Activated CD4-positive, alpha-beta T cell treated with anti-CD3 and anti-CD28 coated beads, Interleukin-2, Interleukin-6, amounts not matched to agents 100 ng/mL and 50 ng/mL, durations not matched to agents 16 hours and 8 hours (primary cell): ENCODE measurements around the gene TBR1.

ENCODE experiments used
- DNase-seq: peaks from one replicate; pipeline ENCODE4 v3.0.0-alpha.2; 2020

Gene TBR1

DNA sequence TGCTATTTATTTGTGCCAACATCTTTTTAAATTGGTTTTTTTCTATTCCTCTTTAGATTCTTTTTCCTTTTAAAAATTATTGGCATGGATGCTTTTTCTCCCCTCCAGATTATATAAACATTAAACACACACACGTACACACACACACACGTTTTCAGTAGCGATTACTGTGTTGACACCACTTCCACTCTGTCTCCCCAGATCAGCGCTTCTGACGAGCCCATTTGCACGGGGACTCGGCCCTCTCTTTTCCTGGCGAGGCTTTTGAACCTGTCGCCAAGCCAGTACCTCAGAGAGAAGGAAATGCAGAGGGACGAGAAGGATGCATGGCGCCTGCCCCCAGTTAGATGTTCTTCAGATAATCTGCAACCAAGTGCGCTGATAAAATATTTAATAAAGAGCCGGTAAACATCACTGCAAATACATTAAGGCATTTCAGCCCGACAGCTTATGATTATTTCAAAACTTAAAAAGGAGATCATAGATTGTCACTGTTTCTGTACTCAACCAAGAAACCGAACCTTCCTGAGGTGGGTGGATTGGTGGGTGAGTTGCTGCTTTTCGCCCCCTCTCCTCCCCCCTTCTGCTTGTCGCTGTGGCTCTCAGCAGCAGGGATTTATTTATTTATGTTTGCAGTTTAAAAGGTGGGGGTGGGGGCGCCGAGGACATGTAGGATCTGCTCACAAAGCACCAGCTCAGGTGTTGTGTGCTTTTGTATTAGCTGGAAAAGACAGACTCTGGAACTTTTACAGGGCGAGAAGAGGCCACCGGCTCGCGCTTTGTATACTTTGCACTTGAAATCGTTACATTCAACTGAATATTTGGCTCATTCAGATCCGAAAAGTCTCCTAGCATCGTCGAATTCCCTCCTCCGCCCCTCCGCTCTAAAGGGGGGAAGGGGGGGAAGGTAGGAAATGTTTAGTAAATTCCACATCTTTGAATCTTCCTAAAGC is 787 bp upstream of the TBR1 start:
- DNase-seq, result no peak

DNA sequence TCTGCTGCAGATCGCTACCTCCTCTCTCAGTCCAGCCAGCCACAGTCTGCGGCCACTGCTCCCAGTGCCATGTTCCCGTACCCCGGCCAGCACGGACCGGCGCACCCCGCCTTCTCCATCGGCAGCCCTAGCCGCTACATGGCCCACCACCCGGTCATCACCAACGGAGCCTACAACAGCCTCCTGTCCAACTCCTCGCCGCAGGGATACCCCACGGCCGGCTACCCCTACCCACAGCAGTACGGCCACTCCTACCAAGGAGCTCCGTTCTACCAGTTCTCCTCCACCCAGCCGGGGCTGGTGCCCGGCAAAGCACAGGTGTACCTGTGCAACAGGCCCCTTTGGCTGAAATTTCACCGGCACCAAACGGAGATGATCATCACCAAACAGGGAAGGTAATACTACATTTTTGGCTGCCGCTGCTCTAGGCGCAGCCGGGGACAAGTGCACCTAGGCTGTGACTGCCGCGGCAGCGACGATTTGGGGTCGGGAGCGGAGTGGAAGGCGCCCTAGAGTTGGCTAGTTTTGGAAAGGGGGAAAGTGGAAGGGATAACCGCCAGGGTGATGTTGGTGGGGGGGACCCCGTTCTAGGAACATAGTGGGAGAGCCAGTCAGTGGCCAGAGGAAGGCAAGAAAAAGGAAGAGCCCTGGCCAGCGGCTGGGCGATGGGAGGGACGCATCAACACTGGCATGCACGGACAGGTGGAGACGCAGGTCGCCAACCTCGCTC is 776 bp downstream of the TBR1 start:
- no peak for DNase-seq

DNA sequence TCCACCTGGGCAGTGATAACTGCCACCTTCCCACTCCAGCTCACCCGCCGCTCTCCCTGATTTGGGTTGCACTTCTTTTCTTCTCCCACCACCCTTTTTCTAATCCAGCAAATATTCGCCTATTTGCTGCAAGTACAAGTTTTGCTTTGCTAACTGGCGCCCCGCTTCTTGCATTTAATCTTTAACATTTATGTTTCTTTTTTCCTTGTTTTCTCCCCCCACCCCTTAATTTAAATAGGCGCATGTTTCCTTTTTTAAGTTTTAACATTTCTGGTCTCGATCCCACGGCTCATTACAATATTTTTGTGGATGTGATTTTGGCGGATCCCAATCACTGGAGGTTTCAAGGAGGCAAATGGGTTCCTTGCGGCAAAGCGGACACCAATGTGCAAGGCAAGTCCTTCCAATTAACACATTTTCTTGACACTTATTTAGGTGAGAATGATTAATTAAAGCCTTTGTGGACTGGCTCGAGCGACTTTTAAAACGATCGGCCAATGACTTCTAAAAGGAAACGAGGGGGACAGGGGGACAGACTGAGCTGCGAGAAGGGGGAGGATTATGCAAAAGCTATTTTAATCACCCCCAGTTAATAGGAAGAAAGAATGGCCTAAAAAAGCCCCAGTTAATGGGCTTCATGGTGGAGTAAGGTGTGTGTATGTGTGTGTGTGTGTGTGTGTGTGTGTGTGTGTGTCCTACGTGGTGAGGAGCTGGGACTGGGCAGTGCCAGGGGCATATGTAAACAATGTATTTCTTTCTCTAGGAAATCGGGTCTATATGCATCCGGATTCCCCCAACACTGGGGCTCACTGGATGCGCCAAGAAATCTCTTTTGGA is 1.6 kb downstream of the TBR1 start:
- DNase-seq, result no peak

DNA sequence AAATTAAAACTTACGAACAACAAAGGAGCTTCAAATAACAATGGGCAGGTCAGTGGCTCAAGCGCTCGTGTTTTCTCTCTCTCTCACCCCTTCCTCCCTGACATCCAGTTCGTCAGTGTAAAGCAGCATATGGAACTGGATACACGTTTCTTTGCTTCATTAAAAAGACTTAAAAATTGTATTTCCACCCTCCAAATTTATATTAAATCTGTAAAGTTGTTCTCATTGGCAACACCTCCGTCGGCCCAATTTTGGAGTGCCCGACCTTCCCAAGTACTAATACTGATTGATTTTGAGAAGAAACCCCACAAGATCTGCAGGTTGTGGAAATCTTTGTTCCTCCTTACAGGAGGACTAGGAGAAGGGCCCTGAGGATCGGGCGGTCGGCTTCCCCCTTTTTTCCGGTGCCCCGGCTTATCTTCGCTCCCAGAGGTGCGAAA is 2.2 kb downstream of the TBR1 start:
- no peak for DNase-seq

DNA sequence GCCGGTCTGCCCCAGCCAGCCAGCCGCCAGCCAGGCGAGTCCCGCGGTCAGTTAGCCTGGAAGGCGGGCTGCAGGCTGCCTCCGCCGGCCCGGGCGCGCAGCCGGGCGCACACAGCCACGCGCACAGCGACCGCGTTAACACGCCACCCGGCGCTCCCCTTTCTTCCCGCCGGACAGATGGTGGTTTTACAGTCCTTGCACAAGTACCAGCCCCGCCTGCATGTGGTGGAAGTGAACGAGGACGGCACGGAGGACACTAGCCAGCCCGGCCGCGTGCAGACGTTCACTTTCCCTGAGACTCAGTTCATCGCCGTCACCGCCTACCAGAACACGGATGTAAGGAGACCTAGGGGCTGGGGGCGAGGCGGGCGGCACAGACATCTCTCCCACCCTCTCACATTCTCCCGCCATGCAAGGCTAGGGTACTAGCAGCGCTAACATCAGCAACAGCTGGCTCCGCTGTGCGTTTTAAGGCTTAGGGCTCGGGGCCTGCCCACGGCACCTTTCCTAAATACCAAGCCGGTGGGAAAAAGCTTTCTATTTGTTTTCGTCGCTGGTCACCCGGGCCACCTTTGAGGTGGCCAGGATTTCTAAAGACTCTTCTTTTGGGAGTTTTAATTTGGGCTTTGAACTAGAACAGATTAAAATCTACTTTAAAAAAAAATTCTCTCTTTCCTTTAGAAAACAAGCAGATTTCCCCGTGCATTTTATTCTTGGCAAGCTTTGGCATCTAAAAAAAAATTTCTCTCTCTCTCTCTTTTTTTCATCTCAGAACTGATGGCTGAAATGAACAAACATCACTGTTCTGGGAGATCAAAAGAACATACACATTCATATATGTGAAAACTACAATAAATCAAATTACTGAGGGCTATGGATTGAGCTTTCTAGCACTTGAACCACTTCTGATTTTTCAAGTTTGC is 2.9 kb downstream of the TBR1 start:
- no peak for DNase-seq

DNA sequence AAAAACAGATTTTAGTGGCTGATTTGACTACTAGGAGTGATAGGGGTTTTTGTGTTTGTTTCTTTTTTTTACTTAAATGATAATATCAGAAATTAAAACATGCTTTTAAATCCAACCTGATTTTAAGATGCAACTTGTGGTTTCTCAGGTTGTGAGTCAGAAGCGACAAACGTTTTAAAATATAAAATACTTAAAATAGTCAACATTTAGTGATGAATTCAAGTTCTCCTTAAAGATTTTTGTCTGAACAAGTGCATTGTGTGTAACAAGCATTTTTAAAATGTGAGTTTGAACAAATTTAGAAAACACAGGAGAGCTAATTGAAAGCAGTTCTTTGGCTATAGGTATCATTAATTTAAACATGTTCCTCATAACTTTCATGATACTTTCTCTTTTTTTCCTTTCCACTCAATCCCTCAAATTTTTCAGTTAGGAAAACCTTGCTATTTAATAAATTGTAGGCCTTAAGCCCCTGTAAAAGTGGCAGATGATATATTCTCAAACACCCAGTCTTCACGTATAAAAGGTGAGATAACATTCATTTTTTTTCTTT is 3.6 kb downstream of the TBR1 start:
- DNase-seq, result no peak

DNA sequence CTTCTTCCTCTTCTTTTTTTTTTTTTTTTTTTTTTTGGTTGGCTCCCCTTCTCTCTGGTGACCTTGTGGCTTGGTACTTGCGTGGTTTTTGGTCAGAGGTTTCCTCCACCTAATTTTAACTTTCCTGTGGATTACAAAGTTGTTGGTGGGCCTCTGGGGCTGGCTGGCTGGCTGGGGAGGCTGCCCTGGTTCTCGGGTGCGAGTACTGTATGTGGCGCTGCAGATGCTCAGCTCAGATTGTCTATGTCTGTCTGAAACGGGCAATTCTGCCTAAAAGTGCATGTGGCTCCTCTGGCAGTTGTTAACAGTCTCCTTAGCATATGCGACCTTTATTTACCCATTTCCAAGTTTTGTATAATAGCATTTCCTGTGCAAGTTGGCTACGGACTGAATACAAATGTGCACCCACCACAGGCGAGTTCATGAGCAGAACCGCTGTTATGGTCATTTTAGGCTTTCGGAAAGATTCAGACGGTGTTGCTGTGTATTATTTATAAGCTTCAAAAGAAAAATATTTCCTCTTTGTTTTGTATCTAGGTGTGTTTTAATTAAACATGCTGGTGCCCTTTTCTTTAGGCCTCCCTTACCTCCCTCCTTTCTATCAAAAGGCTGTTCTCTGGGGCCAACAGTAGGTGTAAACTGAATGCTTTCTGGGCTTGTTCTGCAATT is 4.4 kb downstream of the TBR1 start:
- no peak for DNase-seq

DNA sequence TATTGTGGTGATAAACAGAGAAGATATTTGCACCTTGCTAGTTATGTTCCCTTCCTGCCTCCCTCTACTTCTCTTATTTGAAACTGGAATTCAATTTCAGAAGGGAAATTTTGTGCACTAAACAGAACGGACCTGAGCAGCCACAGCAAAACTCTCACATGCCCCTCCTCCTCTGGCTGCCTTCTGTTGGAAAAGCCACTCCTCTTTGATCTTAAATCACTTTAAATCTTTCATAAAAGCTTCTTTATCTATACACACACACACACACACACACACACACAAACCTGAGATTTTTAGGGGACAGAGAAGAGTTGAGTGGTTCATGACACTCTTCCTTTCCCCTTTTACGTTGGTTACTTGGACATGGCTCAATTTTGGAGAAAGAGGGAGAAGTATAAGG is 5.6 kb downstream of the TBR1 start:
- no peak for DNase-seq

DNA sequence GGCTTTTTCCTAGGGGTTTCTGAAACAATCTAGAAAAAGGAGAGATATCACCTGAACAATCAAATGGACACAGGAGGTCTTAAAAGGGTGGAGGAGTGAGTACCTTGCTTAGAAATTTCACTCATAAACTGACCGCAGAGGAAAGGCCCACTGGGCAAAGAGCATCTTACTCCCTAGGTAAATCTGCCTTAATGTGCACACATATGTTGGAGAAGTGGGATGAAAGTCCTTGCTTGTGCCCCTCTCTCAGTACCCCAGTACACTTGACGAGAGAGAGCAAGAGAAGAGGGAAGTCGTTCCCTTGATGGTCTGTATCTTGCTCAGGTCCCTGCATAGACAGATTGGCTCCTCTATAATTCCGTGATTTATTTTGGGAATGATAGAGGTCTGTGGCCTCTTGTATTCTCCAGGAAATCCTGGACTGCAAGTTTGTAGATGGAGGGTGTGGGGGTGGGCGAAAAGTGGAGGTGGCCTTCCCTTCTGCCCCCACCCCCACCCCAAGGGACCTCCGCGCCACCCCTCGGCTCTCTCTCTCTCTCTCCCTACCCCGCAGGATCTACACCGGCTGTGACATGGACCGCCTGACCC is 6.8 kb downstream of the TBR1 start:
- no peak for DNase-seq

DNA sequence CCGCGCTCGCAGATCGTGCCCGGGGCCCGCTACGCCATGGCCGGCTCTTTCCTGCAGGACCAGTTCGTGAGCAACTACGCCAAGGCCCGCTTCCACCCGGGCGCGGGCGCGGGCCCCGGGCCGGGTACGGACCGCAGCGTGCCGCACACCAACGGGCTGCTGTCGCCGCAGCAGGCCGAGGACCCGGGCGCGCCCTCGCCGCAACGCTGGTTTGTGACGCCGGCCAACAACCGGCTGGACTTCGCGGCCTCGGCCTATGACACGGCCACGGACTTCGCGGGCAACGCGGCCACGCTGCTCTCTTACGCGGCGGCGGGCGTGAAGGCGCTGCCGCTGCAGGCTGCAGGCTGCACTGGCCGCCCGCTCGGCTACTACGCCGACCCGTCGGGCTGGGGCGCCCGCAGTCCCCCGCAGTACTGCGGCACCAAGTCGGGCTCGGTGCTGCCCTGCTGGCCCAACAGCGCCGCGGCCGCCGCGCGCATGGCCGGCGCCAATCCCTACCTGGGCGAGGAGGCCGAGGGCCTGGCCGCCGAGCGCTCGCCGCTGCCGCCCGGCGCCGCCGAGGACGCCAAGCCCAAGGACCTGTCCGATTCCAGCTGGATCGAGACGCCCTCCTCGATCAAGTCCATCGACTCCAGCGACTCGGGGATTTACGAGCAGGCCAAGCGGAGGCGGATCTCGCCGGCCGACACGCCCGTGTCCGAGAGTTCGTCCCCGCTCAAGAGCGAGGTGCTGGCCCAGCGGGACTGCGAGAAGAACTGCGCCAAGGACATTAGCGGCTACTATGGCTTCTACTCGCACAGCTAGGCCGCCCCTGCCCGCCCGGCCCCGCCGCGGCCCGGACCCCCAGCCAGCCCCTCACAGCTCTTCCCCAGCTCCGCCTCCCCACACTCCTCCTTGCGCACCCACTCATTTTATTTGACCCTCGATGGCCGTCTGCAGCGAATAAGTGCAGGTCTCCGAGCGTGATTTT is 7.6 kb downstream of the TBR1 start:
- no peak for DNase-seq

DNA sequence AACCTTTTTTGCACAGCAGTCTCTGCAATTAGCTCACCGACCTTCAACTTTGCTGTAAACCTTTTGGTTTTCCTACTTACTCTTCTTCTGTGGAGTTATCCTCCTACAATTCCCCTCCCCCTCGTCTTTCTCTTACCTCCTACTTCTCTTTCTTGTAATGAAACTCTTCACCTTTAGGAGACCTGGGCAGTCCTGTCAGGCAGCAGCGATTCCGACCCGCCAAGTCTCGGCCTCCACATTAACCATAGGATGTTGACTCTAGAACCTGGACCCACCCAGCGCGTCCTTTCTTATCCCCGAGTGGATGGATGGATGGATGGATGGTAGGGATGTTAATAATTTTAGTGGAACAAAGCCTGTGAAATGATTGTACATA is 8.3 kb downstream of the TBR1 start:
- DNase-seq, result no peak

DNA sequence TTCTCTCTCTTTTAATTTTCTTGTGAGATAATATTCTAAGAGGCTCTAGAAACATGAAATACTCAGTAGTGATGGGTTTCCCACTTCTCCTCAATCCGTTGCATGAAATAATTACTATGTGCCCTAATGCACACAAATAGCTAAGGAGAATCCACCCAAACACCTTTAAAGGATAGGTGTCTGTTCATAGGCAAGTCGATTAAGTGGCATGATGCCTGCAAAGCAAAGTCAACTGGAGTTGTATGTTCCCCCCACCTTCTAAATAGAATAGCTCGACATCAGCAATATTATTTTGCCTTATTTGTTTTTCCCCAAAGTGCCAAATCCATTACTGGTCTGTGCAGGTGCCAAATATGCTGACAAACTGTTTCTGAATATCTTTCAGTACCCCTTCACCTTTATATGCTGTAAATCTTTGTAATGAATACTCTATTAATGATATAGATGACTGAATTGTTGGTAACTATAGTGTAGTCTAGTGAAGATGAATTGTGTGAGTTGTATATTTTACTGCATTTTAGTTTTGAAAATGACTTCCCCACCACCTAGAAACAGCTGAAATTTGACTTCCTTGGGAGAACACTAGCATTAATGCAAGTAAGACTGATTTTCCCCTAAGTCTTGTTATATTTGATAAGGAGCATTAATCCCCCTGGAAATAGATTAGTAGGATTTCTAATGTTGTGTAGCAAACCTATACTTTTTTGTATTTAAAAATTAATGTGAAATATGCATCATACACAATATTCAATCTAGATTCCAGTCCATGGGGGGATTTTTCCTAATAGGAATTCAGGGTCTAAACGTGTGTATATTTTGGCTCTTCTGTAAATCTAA is 9.0 kb downstream of the TBR1 start:
- DNase-seq, result no peak

DNA sequence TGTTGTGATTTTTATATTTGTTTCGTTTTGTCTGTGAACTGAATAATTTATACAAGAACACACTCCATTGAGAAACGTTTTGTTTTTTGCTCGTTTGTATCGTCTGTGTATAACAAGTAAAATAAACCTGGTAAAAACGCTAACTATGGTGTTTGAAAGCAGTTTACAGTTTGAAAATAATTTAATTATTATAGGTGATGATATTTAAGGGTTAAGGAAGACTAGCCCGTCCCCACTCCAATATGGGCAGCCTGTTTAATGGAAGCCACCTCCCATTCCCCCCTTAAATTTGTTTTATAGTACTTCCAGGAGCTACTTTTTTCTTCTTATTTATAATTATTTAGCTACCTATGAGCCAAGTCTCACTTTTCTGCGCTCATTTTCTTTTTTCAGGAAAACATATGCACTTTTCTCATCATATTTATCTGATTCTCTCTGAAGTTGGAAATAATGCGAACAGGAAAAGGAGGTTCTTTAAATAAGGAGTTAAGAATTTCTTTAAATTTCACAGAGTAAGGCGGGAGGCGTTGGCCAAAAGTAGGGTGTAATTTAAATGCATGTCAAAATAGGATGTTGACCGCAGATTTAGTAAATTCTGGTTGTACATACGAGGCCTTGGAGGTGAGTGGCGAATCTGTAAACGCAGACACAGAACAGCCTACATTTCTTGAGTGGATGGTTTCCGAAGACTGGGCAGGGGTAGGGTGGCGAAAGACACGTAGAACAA is 9.8 kb downstream of the TBR1 start:
- DNase-seq, result no peak

DNA sequence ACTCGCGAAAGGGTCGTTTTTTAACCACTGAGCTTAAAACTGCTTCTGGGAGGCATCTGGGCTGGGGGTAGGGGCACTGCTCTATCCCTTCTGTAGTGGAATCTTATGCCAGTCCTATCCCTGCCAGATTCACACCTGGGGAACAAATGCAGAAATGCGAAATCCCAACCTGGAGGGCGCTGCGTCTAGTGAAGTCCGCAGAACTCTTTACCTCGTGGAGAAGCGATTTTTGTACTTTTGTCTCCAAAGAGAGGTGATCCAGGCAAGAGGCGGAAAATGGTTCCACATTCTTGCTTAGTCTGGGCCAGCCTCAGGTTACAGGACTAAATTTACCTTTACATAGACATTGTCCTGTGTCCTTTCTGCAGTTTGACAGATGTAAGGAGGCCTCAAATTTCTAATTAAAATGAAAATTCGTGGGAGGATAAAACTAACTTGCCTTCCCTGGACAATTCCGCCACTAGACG is 10.4 kb downstream of the TBR1 start:
- DNase-seq, result no peak

DNA sequence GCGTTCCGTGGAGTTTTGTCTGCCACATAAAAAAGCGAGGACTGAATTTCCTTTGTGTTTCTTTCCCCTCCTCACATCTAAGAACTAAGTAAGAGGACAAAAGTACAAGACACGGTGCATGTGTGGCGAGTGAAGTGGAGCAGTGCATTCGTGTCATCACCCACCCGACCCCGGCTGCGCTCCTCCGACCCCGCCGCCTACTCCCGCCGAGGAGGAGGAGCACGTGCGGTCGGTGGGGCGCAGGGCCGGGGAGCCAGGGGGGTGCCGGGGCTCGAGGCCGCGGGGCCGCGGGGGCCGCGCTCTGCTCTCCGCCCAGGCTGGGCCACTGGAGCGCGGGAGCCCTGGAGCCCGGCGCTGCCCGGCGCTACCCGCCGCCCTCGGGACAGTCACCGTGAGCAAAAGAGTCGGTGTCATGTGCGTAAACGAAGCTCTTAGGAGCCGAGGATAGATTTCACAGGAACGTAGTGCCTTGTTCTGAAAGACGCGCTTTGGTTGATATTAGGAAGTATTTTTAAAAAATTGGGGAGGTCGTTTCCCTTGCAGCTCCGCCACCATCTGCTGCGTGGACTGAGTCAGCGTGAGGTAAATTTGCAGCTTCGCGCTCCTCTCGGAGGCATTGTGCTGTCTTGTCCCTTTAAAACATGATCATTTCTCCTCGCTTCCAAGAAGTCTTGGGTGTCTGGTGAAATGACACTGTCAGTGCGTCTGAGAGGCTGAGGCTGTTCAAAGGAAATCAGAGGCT is 11.0 kb downstream of the TBR1 start:
- no peak for DNase-seq

DNA sequence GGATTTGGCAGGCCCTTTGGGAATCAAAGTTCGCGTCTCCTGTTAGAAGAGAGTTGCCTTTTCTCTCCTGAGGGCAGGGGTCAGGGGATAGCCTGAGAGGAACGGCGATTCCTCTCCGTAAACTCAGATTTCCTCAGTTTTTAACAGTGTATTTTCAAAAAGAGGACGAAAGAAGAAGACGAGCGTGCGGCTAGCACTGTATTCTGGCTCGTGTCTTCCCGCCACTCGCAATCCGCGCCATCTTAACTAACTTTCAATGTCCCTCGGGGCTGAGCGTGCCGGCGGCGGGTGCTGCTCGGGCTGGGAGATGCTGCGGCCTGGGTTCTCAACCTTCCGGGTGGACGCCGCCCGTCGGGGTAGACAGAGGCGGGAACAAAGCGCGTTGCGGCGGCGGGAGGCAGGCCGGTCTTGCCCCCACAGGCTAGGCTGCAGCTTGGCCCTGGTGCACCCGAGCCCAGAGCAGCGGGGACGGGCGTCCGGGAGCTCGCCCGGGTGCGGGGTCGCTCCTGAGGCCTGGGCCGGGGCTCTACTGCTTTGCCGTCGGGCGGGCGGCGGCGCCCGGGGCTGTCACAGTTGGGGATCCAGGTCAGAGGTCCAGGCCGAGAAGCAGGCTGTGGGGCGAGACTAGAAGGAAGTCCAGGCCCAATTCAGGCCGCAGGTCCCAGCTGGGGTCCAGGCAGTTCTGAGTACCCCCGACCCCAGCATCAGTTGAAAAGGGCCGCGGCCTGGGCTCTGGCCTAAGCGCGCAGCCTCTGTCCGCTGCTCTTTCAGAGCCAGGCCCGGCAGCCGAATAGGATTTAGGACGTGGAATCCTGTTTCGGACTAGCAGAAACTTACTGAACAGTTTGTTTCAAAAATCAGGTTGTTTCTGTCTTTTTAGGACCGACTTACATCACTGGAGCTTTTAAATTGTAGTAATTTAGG is 11.8 kb downstream of the TBR1 start:
- DNase-seq, result no peak
